NK-92 (cell line): Measurements from ENCODE around the gene KIAA1217.

Experiments
- DNase-seq: peaks from one replicate; lab custom pipeline; 2025; ENCODE audit not compliant: unreplicated experiment; lab: John Stamatoyannopoulos, UW

The KIAA1217 gene

GRCh38 chr10:24288581-24288980 is 79.6 kb downstream of the KIAA1217 start:
- DNase-seq, result no peak

GRCh38 chr10:24289235-24289634 is 80.3 kb downstream of the KIAA1217 start:
- no peak for DNase-seq

- no peak for DNase-seq
These were observed 83.7 kb downstream of the KIAA1217 start for GRCh38 chr10:24292304-24293293.

GRCh38 chr10:24299578-24300260 is 90.8 kb downstream of the KIAA1217 start:
- no peak for DNase-seq

- DNase-seq, result no peak
These were observed 94.8 kb downstream of the KIAA1217 start for GRCh38 chr10:24303522-24304310.

- DNase-seq, result no peak
These were observed 96.9 kb downstream of the KIAA1217 start for GRCh38 chr10:24305551-24306506.

- no peak for DNase-seq
These were observed 97.6 kb downstream of the KIAA1217 start for GRCh38 chr10:24306507-24306875.

GRCh38 chr10:24307116-24307515 is 98.2 kb downstream of the KIAA1217 start:
- DNase-seq, result no peak

GRCh38 chr10:24307696-24308485 is 99.0 kb downstream of the KIAA1217 start:
- DNase-seq, result no peak

- DNase-seq, result no peak
These were observed 101.2 kb downstream of the KIAA1217 start for GRCh38 chr10:24310104-24310503.

GRCh38 chr10:24311888-24312287 is 103.0 kb downstream of the KIAA1217 start:
- DNase-seq, result no peak

- no peak for DNase-seq
These were observed 104.3 kb downstream of the KIAA1217 start for GRCh38 chr10:24313283-24313682.

- DNase-seq, result no peak
These were observed 106.3 kb downstream of the KIAA1217 start for GRCh38 chr10:24315211-24315610.

GRCh38 chr10:24318517-24318916 is 109.6 kb downstream of the KIAA1217 start:
- DNase-seq, result no peak

- no peak for DNase-seq
These were observed 111.4 kb downstream of the KIAA1217 start for GRCh38 chr10:24320373-24320772.

- no peak for DNase-seq
These were observed 115.7 kb downstream of the KIAA1217 start for GRCh38 chr10:24324651-24325050.

- DNase-seq, result no peak
These were observed 122.5 kb downstream of the KIAA1217 start for GRCh38 chr10:24331457-24331856.

- no peak for DNase-seq
These were observed 124.8 kb downstream of the KIAA1217 start for GRCh38 chr10:24333736-24334135.

GRCh38 chr10:24334279-24334939 is 125.5 kb downstream of the KIAA1217 start:
- no peak for DNase-seq
